Left cardiac atrium (tissue), 4 donors: ENCODE data around the gene CCDC78. TPM values are rescaled to one million over a fixed set of nuclear protein-coding genes. Genes with fewer than 3 reads are reported as not detected.
A peak's percentile ranks its signal among the peaks of the same experiment; 100 is the strongest.

Source experiments
- ATAC-seq, 2 donors: fragments of 200-7000 bp; cut with Tn5 transposase; one replicate each; pipeline ENCODE4 v1.9.1; 2020; ENCODE audit warnings: mild to moderate bottlenecking in 2 of 2, moderate library complexity in 2 of 2
- DNase-seq: peaks from one replicate; pipeline ENCODE4 v3.0.0-alpha.2; 2020
- intact Hi-C, 2 donors: fragments of 100-400 bp; cut with DNase I; formaldehyde crosslinking; loops; one replicate each; pipeline versions ENCODE4 v1.14.1 to v1.15.1; 2022 to 2023
- total RNA-seq, 2 donors: library from RNA; stranded (reverse); fragmentation: NEBNext Ultra II Directional; extraction: Animal tissue kit (Norgen Biotek cat#: 25700); gene quantifications; one replicate each; pipeline ENCODE4 v1.2.1, GENCODE V29; 2021
- donor health status: DM: no; HTN: yes; CAD: no.
- donor health status: DM: no; HTN: yes; CAD: no; lungs with severe emphysema.
- donor health status: DM: yes; HTN: yes; CAD: no.
- donor health status: Dilated cardiomyopathy.

Gene CCDC78
- total RNA-seq, 2 donors from 2014 or later: 0.50 to 0.56 TPM

GRCh38 chr16:741986-742629, 15.9 kb upstream of the CCDC78 start:
- ATAC-seq (no peak), DNase-seq (no peak)
- intact Hi-C loops: no loop called here

GRCh38 chr16:740764-741505, 14.7 kb upstream of the CCDC78 start, which contains the start of gene CIAO3:
TSS of gene CIAO3 (minus strand) at chr16:740997. CDS start at chr16:740985, 12 bp downstream.
- intact Hi-C loops: no loop called here
- DNase-seq (peak; percentile 91), ATAC-seq (peak; percentile 93 to 96)

- ATAC-seq (peak; percentile 14 to 25), DNase-seq (no peak)
- intact Hi-C loops: no loop called here
Observed at GRCh38 chr16:740459-740763, 14.2 kb upstream of the CCDC78 start.

GRCh38 chr16:739560-740458, 13.6 kb upstream of the CCDC78 start:
- intact Hi-C loops: no loop called here
- DNase-seq: no peak
- ATAC-seq: peak in 1 of 2 donors; percentile 3

- intact Hi-C loops: no loop called here
- ATAC-seq (no peak), DNase-seq (no peak)
Observed at GRCh38 chr16:736936-737481, 10.8 kb upstream of the CCDC78 start.

GRCh38 chr16:735982-736453, 9.8 kb upstream of the CCDC78 start:
- DNase-seq (no peak), ATAC-seq (no peak)
- intact Hi-C loops: no loop called here

- DNase-seq (peak; percentile 13), ATAC-seq (no peak)
- intact Hi-C loops: no loop called here
Observed at GRCh38 chr16:734981-735881, 9.0 kb upstream of the CCDC78 start.

GRCh38 chr16:734208-734980, 8.2 kb upstream of the CCDC78 start:
- intact Hi-C loops: no loop called here
- ATAC-seq: no peak
- DNase-seq: peak; percentile 11

GRCh38 chr16:733382-734207, 7.4 kb upstream of the CCDC78 start:
- ATAC-seq (no peak), DNase-seq (peak; percentile 8)
- intact Hi-C loops: no loop called here

- ATAC-seq (no peak), DNase-seq (no peak)
- intact Hi-C loops: no loop called here
Observed at GRCh38 chr16:732936-733335, 6.7 kb upstream of the CCDC78 start.

GRCh38 chr16:732332-732731, 6.1 kb upstream of the CCDC78 start:
- DNase-seq (no peak), ATAC-seq (no peak)
- intact Hi-C loops: no loop called here

- no peak for DNase-seq
- intact Hi-C loops: no loop called here
Observed at GRCh38 chr16:730666-731509, 4.6 kb upstream of the CCDC78 start.

GRCh38 chr16:729768-730665, 3.8 kb upstream of the CCDC78 start:
- ATAC-seq (no peak), DNase-seq (no peak)
- intact Hi-C loops: no loop called here

More at GRCh38 chr16:730666-731509, 4.6 kb upstream of the CCDC78 start:
- ATAC-seq: no peak

- intact Hi-C loops: no loop called here
- DNase-seq (no peak), ATAC-seq (no peak)
Observed at GRCh38 chr16:728890-729744, 2.9 kb upstream of the CCDC78 start.
